H9 (cell line): ENCODE results near the gene EPHB2. TPM values are rescaled to one million over a fixed set of nuclear protein-coding genes. Genes with fewer than 3 reads are reported as not detected.

Source experiments
- DNase-seq: peaks from one replicate; pipeline ENCODE4 v3.0.0-alpha.2; 2017
- H2AFZ ChIP-seq: one replicate; pipeline ENCODE4 v1.6.1; 2013; ENCODE audit warnings: mild to moderate bottlenecking, low read length, control low read depth, moderate library complexity
- H2AK5ac ChIP-seq: 2 replicates; pipeline ENCODE4 v1.6.1; 2013; ENCODE audit warnings: low read length, control low read depth, mixed read lengths; ENCODE audit not compliant: insufficient read length
- H2BK120ac ChIP-seq: one replicate; pipeline ENCODE4 v1.6.1; 2013; ENCODE audit warnings: low read depth, mild to moderate bottlenecking, low read length, control low read depth, inconsistent platforms; ENCODE audit not compliant: poor library complexity, severe bottlenecking
- H2BK12ac ChIP-seq: 2 replicates; pipeline ENCODE4 v1.6.1; 2013; ENCODE audit warnings: low read length, control low read depth, mixed read lengths, low read depth; ENCODE audit not compliant: insufficient read length
- H2BK15ac ChIP-seq: 2 replicates; pipeline ENCODE4 v1.6.1; 2013; ENCODE audit warnings: low read depth, low read length, control low read depth
- H2BK20ac ChIP-seq: one replicate; pipeline ENCODE4 v1.6.1; 2013; ENCODE audit warnings: low read depth, mild to moderate bottlenecking, low read length, control low read depth, inconsistent platforms; ENCODE audit not compliant: poor library complexity, severe bottlenecking
- H2BK5ac ChIP-seq: 2 replicates; pipeline ENCODE4 v1.6.1; 2013; ENCODE audit warnings: low read length, control low read depth, mixed read lengths; ENCODE audit not compliant: insufficient read length
- H3K14ac ChIP-seq: 2 replicates; pipeline ENCODE4 v1.6.1; 2013; ENCODE audit warnings: low read length, control low read depth; ENCODE audit not compliant: insufficient read depth
- H3K18ac ChIP-seq: 2 replicates; pipeline ENCODE4 v1.6.1; 2013; ENCODE audit warnings: low read depth, mild to moderate bottlenecking, mixed read lengths, low read length, control low read depth; ENCODE audit not compliant: insufficient read length
- H3K23ac ChIP-seq: 2 replicates; pipeline ENCODE4 v1.6.1; 2013; ENCODE audit warnings: low read length, control low read depth, mixed read lengths, low read depth; ENCODE audit not compliant: insufficient read length
- H3K23me2 ChIP-seq: 2 replicates; pipeline ENCODE4 v1.6.1; 2013; ENCODE audit warnings: low read depth, mild to moderate bottlenecking, mixed read lengths, low read length, control low read depth; ENCODE audit not compliant: insufficient read length, poor library complexity, severe bottlenecking
- H3K27ac ChIP-seq: 2 replicates; pipeline ENCODE4 v1.5.1; 2013; ENCODE audit warnings: low read length, control low read depth, mixed read lengths, low read depth; ENCODE audit not compliant: insufficient read length
- H3K27me3 ChIP-seq: 2 replicates; pipeline ENCODE4 v1.6.1; 2013; ENCODE audit warnings: low read length, control low read depth, inconsistent platforms; ENCODE audit not compliant: insufficient read depth
- H3K4ac ChIP-seq: 2 replicates; pipeline ENCODE4 v1.6.1; 2013; ENCODE audit warnings: low read depth, mild to moderate bottlenecking, control low read depth, inconsistent platforms, low read length, moderate library complexity
- H3K4me1 ChIP-seq: 2 replicates; pipeline ENCODE4 v1.6.1; 2013; ENCODE audit warnings: low read length, control low read depth, inconsistent platforms; ENCODE audit not compliant: insufficient read depth
- H3K4me2 ChIP-seq: 2 replicates; pipeline ENCODE4 v1.6.1; 2013; ENCODE audit warnings: low read length, control low read depth, mixed read lengths; ENCODE audit not compliant: insufficient read length, insufficient read depth
- H3K56ac ChIP-seq: 2 replicates; pipeline ENCODE4 v1.6.1; 2013; ENCODE audit warnings: low read depth, mild to moderate bottlenecking, mixed read lengths, low read length, control low read depth; ENCODE audit not compliant: insufficient read length
- H3K79me1 ChIP-seq: 2 replicates; pipeline ENCODE4 v1.6.1; 2013; ENCODE audit warnings: low read depth, mild to moderate bottlenecking, moderate library complexity, low read length, control low read depth, inconsistent platforms; ENCODE audit not compliant: insufficient read depth, poor library complexity, severe bottlenecking
- H3K79me2 ChIP-seq: 2 replicates; pipeline ENCODE4 v1.6.1; 2013; ENCODE audit warnings: low read length, control low read depth, inconsistent platforms; ENCODE audit not compliant: insufficient read depth
- H3K9ac ChIP-seq: 2 replicates; pipeline ENCODE4 v1.6.1; 2013; ENCODE audit warnings: low read length, control low read depth, mixed read lengths; ENCODE audit not compliant: insufficient read length; ENCODE audit errors: extremely low read depth
- H3K9me3 ChIP-seq: one replicate; pipeline ENCODE4 v1.6.1; 2013; ENCODE audit warnings: low read depth, low read length, inconsistent platforms; ENCODE audit not compliant: control insufficient read depth
- H3T11ph ChIP-seq: one replicate; pipeline ENCODE4 v1.6.1; 2013; ENCODE audit warnings: mild to moderate bottlenecking, low read length, control low read depth, inconsistent platforms
- H4K20me1 ChIP-seq: one replicate; pipeline ENCODE4 v1.6.1; 2013; ENCODE audit not compliant: control insufficient read depth, insufficient read length, insufficient read depth
- H4K5ac ChIP-seq: 2 replicates; pipeline ENCODE4 v1.6.1; 2013; ENCODE audit warnings: low read depth, mild to moderate bottlenecking, mixed read lengths, low read length, control low read depth; ENCODE audit not compliant: insufficient read length
- H4K8ac ChIP-seq: replicated peaks from 2 replicates; pipeline ENCODE4 v1.6.1; 2013; ENCODE audit warnings: low read length, control low read depth, mixed read lengths, low read depth; ENCODE audit not compliant: insufficient read length
- H4K91ac ChIP-seq: 2 replicates; pipeline ENCODE4 v1.6.1; 2013; ENCODE audit warnings: low read depth, mild to moderate bottlenecking, moderate library complexity, mixed read lengths, low read length, control low read depth; ENCODE audit not compliant: insufficient read length
- H3K27ac Mint-ChIP-seq, 3 experiments: 2 replicates in 2 of 3; 3 replicates in 1 of 3; pipeline ENCODE4 v1.8.0; 2020 to 2021; ENCODE audit warnings: mixed read lengths in 3 of 3, mild to moderate bottlenecking in 1 of 3, moderate library complexity in 1 of 3
- H3K27me3 Mint-ChIP-seq: 2 replicates; pipeline ENCODE4 v1.8.0; 2021; ENCODE audit warnings: low read depth, mild to moderate bottlenecking, moderate library complexity, mixed read lengths
- H3K36me3 Mint-ChIP-seq, 3 experiments: 2 replicates in 2 of 3; 3 replicates in 1 of 3; pipeline ENCODE4 v1.8.0; 2020 to 2021; ENCODE audit warnings: low read depth in 3 of 3, mixed read lengths in 3 of 3; ENCODE audit not compliant: insufficient read depth in 1 of 3
- H3K4me1 Mint-ChIP-seq, 2 experiments: 2 replicates each; pipeline ENCODE4 v1.8.0; 2020; ENCODE audit warnings: mixed read lengths in 2 of 2
- H3K4me3 Mint-ChIP-seq, 2 experiments: 2 replicates in 1 of 2; 3 replicates in 1 of 2; pipeline ENCODE4 v1.8.0; 2020 to 2021; ENCODE audit warnings: mild to moderate bottlenecking in 2 of 2, mixed read lengths in 2 of 2, moderate library complexity in 1 of 2
- H3K9me3 Mint-ChIP-seq, 2 experiments: 2 replicates in 1 of 2; 3 replicates in 1 of 2; pipeline ENCODE4 v1.8.0; 2020; ENCODE audit warnings: mild to moderate bottlenecking in 2 of 2, mixed read lengths in 2 of 2, moderate library complexity in 1 of 2
- CTCF ChIP-seq: fragments of 200-600 bp; sonication (generic); conservative IDR thresholded peaks from 3 replicates; pipeline ENCODE4 v1.8.0; 2021; ENCODE audit warnings: antibody characterized with exemption, mild to moderate bottlenecking
- WGBS: extraction: QIAGEN DNeasy Blood & Tissue Kit; methylation state at CpG from one replicate; pipeline ENCODE4 v1.1.7; 2013; ENCODE audit warnings: missing lambda C conversion rate, low lambda C conversion rate, mixed read lengths; ENCODE audit not compliant: insufficient read length; ENCODE audit errors: extremely low coverage; 5-methylcytosine and 5-hydroxymethylcytosine counted together
- total RNA-seq: library from RNA; stranded (reverse); gene quantifications from 2 replicates; pipeline ENCODE4 v1.2.1, GENCODE V29; 2021

EPHB2 gene
- total RNA-seq, 1 experiment from 2014 or later: 9.5 TPM

DNA sequence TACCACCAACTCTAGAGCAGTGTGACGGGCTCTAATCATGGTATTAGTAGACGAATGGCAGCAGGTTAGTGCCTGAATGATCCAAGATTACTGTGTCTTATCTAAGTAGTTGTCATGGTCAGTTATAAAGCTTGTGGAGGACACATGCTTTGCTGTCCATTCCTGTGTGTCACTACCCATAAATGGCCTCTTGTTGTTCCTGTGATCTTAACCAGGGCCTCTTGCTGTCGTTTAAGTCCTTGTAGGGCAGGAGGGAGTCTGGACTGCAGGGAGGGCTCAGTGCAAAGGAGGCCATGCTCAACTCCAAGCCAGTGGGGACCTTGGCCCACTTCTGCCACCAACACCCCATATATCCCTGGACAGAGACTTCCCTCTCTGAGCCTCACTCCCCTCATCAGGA is 130.5 kb downstream of the EPHB2 start:
- Histone ChIP-seq H2AFZ (no peak overlapping the region), H2AK5ac (no peak overlapping the region), H3K9ac (no peak overlapping the region), H4K20me1 (no peaks in the 10 kb centered on the region), H4K5ac (no peak overlapping the region), H3K79me1 (no peaks in the 10 kb centered on the region), H3K27ac (no peak overlapping the region), H3K14ac (no peak overlapping the region), H3T11ph (no peak overlapping the region), H3K9me3 (no peaks in the 10 kb centered on the region), H4K91ac (no peak overlapping the region), H3K23ac (no peak overlapping the region), H2BK20ac (no peak overlapping the region), H3K4ac (no peak overlapping the region), H2BK5ac (no peak overlapping the region), H2BK12ac (no peak overlapping the region), H3K18ac (no peak overlapping the region), H2BK15ac (no peak overlapping the region), H3K79me2 (no peaks in the 10 kb centered on the region), H3K23me2 (no peaks in the 10 kb centered on the region), H4K8ac (no peak overlapping the region), H3K27me3 (no peaks in the 10 kb centered on the region), H2BK120ac (no peak overlapping the region), H3K4me1 (no peaks in the 10 kb centered on the region), H3K4me2 (no peak overlapping the region), H3K56ac (no peak overlapping the region)
- no peak for TF ChIP-seq CTCF
- Mint-ChIP-seq H3K36me3 (no peaks in the 10 kb centered on the region), H3K27ac (no peak overlapping the region), H3K4me1 (peaks cover 10 to 23% of the 10 kb centered on the region in 2 experiments; a peak in 3 of 4 replicates), H3K4me3 (no peak overlapping the region), H3K27me3 (peaks cover 4% of the 10 kb centered on the region; the same call in 1 of the 2 replicates), H3K9me3 (no peaks in the 10 kb centered on the region)
- no CpG with 5 or more reads among the region's 3 CpGs for WGBS
- no peak for DNase-seq
